Uterus (tissue), 4 donors: ENCODE data around the gene ZNF841. TPM values are rescaled to one million over a fixed set of nuclear protein-coding genes. Genes with fewer than 3 reads are reported as not detected.
"Not testable (repeated sequence)": the region's sequence is repeated elsewhere in the genome, so short reads cannot be mapped to it uniquely, and the experiment has no call there.

Experiments
- DNase-seq, 2 donors: peaks; one replicate each; pipeline ENCODE4 v3.0.0-alpha.2; 2019 to 2020
- H3K27ac ChIP-seq, 2 donors: fragments of 200-600 bp; sonication (generic); 1 replicate in 1 of 2; 2 replicates in 1 of 2; pipeline ENCODE4 v1.5.1; 2016 to 2018
- H3K27me3 ChIP-seq, 2 donors: fragments of 200-600 bp; sonication (generic); one replicate each; pipeline ENCODE4 v1.5.1; 2018 to 2019; ENCODE audit warnings: control low read depth in 1 of 2
- H3K36me3 ChIP-seq, 2 donors: fragments of 200-600 bp; sonication (generic); one replicate each; pipeline ENCODE4 v1.5.1; 2019; ENCODE audit warnings: control low read depth in 1 of 2
- H3K4me1 ChIP-seq, 2 donors: fragments of 200-600 bp; sonication (generic); one replicate each; pipeline ENCODE4 v1.5.1; 2018 to 2019; ENCODE audit warnings: control low read depth in 1 of 2
- H3K4me3 ChIP-seq, 2 donors: fragments of 200-600 bp; sonication (generic); 1 replicate in 1 of 2; 2 replicates in 1 of 2; pipeline ENCODE4 v1.5.1; 2018 to 2019; ENCODE audit warnings: mild to moderate bottlenecking in 1 of 2
- H3K9me3 ChIP-seq, 2 donors: fragments of 200-600 bp; sonication (generic); one replicate each; pipeline ENCODE4 v1.5.1; 2019; ENCODE audit warnings: control low read depth in 1 of 2
- CTCF ChIP-seq, 4 experiments: fragments of 200-600 bp in 2 of 4; fragments of 450-650 bp in 2 of 4; sonication (generic) in 2 of 4; IDR thresholded peaks; one replicate each; pipeline ENCODE4 v1.5.1; 2016 to 2019; ENCODE audit warnings: antibody characterized with exemption in 4 of 4, mild to moderate bottlenecking in 2 of 4, moderate library complexity in 1 of 4
- POLR2A ChIP-seq, 2 donors: fragments of 450-650 bp; IDR thresholded peaks; one replicate each; pipeline ENCODE4 v1.6.1; 2016; ENCODE audit warnings: antibody characterized with exemption in 2 of 2, mild to moderate bottlenecking in 1 of 2, moderate library complexity in 1 of 2
- intact Hi-C: fragments of 100-400 bp; cut with DNase I; formaldehyde crosslinking; loops from one replicate; pipeline ENCODE4 v1.15.1; 2023; ENCODE audit warnings: low total_unique reads
- total RNA-seq, 4 donors: library from RNA; depleted of rRNA in 3 of 4; stranded (reverse); fragments of >200 nt in 3 of 4; gene quantifications; one replicate each; pipeline versions ENCODE4 v1.1.0 to v1.2.4, GENCODE V29; 2014 to 2023
- donor health status: DM: yes; HTN: yes; CAD: no.

ZNF841 gene
- total RNA-seq, 4 donors from 2014 or later = 14.1 to 57.3 (median 41.9) TPM

GRCh38 chr19:52048555-52049501 is 46.7 kb downstream of the ZNF841 start, which contains the start of gene ZNF432:
ZNF432 (minus strand) TSS chr19:52048838; CDS start chr19:52046868, 1,970 bp downstream.
- no peaks in the 10 kb centered on the region for H3K4me1 ChIP-seq
- intact Hi-C loops = no loop called here
- no peaks in the 10 kb centered on the region for H3K27me3 ChIP-seq
- no peaks in the 10 kb centered on the region for H3K36me3 ChIP-seq
- peak within 1 kb of the TSS; percentile 50 to 74 for H3K4me3 ChIP-seq
- DNase-seq = peak; percentile 92 to 94
- peak; percentile 33 to 45 for TF ChIP-seq POLR2A (IDR thresholded peaks at IDR 0.05)
- no peak for TF ChIP-seq CTCF (IDR thresholded peaks at IDR 0.05)
- H3K9me3 ChIP-seq = peaks cover 5 to 6% of the 10 kb centered on the region in 2 donors
- H3K27ac ChIP-seq = peak within 1 kb of the TSS; percentile 96 to 98

- TF ChIP-seq POLR2A (IDR thresholded peaks at IDR 0.05) (no peak), CTCF (IDR thresholded peaks at IDR 0.05) (no peak)
- Histone ChIP-seq H3K4me3 (no peak overlapping the region), H3K27me3 (no peaks in the 10 kb centered on the region), H3K27ac (no peak overlapping the region), H3K36me3 (peaks cover 0 to 9% of the 10 kb centered on the region in 2 donors), H3K9me3 (peaks cover under 1 to 82% of the 10 kb centered on the region in 2 donors), H3K4me1 (no peaks in the 10 kb centered on the region)
- intact Hi-C loops = no loop called here
- DNase-seq = no peak
Observed at GRCh38 chr19:52039169-52039568, 56.4 kb downstream of the ZNF841 start.

GRCh38 chr19:52034051-52034728 is 61.4 kb downstream of the ZNF841 start:
- no peak for TF ChIP-seq POLR2A (IDR thresholded peaks at IDR 0.05)
- no peak overlapping the region for H3K4me3 ChIP-seq
- H3K36me3 ChIP-seq = peaks cover 0 to 8% of the 10 kb centered on the region in 2 donors
- DNase-seq = no peak
- H3K27ac ChIP-seq = no peak overlapping the region
- intact Hi-C loops = no loop called here
- H3K9me3 ChIP-seq = peaks cover 9 to 76% of the 10 kb centered on the region in 2 donors
- no peaks in the 10 kb centered on the region for H3K27me3 ChIP-seq
- H3K4me1 ChIP-seq = no peaks in the 10 kb centered on the region

- Histone ChIP-seq H3K27me3 (no peaks in the 10 kb centered on the region), H3K4me3 (peak overlapping the region; percentile 67 to 91), H3K9me3 (peaks cover 4 to 22% of the 10 kb centered on the region in 2 donors), H3K27ac (peak overlapping the region; percentile 88 to 90), H3K4me1 (no peaks in the 10 kb centered on the region), H3K36me3 (no peaks in the 10 kb centered on the region)
- intact Hi-C loops = no loop called here
- no peak for DNase-seq
- no peak for TF ChIP-seq POLR2A (IDR thresholded peaks at IDR 0.05)
- no peak for TF ChIP-seq CTCF (IDR thresholded peaks at IDR 0.05)
Observed at GRCh38 chr19:52028780-52029123, 66.8 kb downstream of the ZNF841 start.

- Histone ChIP-seq H3K4me3 (peak within 1 kb of the TSS; percentile 67 to 91), H3K36me3 (no peaks in the 10 kb centered on the region), H3K27me3 (no peaks in the 10 kb centered on the region), H3K27ac (peak within 1 kb of the TSS; percentile 88 to 90), H3K9me3 (peaks cover 2 to 19% of the 10 kb centered on the region in 2 donors), H3K4me1 (no peaks in the 10 kb centered on the region)
- TF ChIP-seq POLR2A (IDR thresholded peaks at IDR 0.05) (peak; percentile 14 to 41), CTCF (IDR thresholded peaks at IDR 0.05) (peak in 1 of 4 experiments; percentile 14)
- peak; percentile 81 to 87 for DNase-seq
- intact Hi-C loops = no loop called here
Observed at GRCh38 chr19:52028027-52028779, 67.4 kb downstream of the ZNF841 start, which contains the start of gene ZNF614. ZNF614 (minus strand) TSS chr19:52028379; CDS start chr19:52025745, 2,634 bp downstream.

GRCh38 chr19:52026255-52026990 is 69.1 kb downstream of the ZNF841 start:
- H3K36me3 ChIP-seq, DNase-seq, H3K4me3 ChIP-seq, intact Hi-C loops, H3K4me1 ChIP-seq, H3K27me3 ChIP-seq, H3K27ac ChIP-seq: not testable (repeated sequence)
- peaks cover 0 to 20% of the 10 kb centered on the region in 2 donors for H3K9me3 ChIP-seq

- H3K4me1 ChIP-seq, DNase-seq, intact Hi-C loops, H3K36me3 ChIP-seq, H3K27ac ChIP-seq, H3K4me3 ChIP-seq, H3K27me3 ChIP-seq: not testable (repeated sequence)
- H3K9me3 ChIP-seq = peaks cover 0 to 39% of the 10 kb centered on the region in 2 donors
Observed at GRCh38 chr19:52024478-52024877, 71.1 kb downstream of the ZNF841 start.
